Measurements from ENCODE around the gene ZNF287.

- TF ChIP-seq ESRRA (CRISPR knock-in tag; IDR thresholded peaks at IDR 0.05; ENCODE audit: borderline replicate concordance) (no peak), NR2C2 (CRISPR knock-in tag; IDR thresholded peaks at IDR 0.05) (no peak), E2F1 (CRISPR knock-in tag; IDR thresholded peaks at IDR 0.05) (no peak), E2F5 (CRISPR knock-in tag; IDR thresholded peaks at IDR 0.05) (peak; percentile 30; the same call in 1 of the 2 replicates), CTCF (IDR thresholded peaks at IDR 0.05) (peak; percentile 92), E2F4 (CRISPR knock-in tag; IDR thresholded peaks at IDR 0.05; ENCODE audit: borderline replicate concordance, low read depth) (no peak), SP1 (CRISPR knock-in tag; conservative IDR thresholded peaks at IDR 0.05) (no peak), CREM (CRISPR knock-in tag; IDR thresholded peaks at IDR 0.05) (no peak), ZBTB43 (CRISPR knock-in tag; IDR thresholded peaks at IDR 0.05) (no peak), ZNF121 (CRISPR knock-in tag; IDR thresholded peaks at IDR 0.05) (no peak), ZNF512 (CRISPR knock-in tag; IDR thresholded peaks at IDR 0.05; ENCODE audit: borderline replicate concordance) (no peak), FOXK1 (CRISPR knock-in tag; IDR thresholded peaks at IDR 0.05) (no peak)
Measured at GRCh38 chr17:16589097-16589969, 20.3 kb upstream of the ZNF287 start.

Data from WTC11 (cell line).